ENCODE measurements around the gene IGFBP7. TPM values are rescaled to one million over a fixed set of nuclear protein-coding genes. Genes with fewer than 3 reads are reported as not detected.

The IGFBP7 gene, protein sequence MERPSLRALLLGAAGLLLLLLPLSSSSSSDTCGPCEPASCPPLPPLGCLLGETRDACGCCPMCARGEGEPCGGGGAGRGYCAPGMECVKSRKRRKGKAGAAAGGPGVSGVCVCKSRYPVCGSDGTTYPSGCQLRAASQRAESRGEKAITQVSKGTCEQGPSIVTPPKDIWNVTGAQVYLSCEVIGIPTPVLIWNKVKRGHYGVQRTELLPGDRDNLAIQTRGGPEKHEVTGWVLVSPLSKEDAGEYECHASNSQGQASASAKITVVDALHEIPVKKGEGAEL
- 2,633 and 2,649 TPM in 2 replicates for total RNA-seq

DNA sequence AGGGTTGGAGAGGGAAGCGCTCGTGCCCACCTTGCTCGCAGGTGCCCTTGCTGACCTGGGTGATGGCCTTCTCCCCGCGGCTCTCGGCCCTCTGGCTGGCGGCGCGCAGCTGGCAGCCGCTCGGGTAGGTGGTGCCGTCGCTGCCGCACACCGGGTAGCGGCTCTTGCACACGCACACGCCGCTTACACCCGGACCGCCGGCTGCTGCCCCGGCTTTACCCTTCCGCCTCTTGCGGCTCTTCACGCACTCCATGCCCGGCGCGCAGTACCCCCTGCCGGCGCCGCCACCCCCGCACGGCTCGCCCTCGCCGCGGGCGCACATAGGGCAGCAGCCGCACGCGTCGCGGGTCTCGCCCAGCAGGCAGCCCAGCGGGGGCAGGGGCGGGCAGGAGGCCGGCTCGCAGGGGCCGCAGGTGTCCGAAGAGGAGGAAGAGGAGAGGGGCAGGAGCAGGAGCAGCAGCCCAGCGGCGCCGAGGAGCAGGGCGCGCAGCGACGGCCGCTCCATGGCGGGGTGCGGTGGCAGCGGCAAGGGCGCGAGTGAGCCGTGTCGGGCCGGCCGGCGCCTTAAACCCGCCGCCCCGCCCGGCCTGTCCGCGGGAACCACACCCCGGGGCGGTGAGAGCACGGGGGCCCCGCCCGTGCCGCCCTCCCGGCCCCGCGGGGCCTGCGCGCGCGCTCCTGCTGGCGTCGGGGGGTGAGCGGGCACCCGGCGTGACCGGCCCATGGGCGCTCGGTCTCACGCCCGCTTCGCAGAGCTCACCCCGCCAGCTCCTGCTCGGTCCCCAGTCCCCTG lies at the start of gene IGFBP7:
TSS of gene IGFBP7 (minus strand) at position 539 of the 793 bp plus-strand sequence. CDS start at position 505, 34 bp downstream.

Other genes starting within 250 kb of the IGFBP7 start
- gene REST, start 202.5 kb downstream of the IGFBP7 start, total RNA-seq, result 22.8 and 25.6 TPM in 2 replicates
- 30.7 and 35.3 TPM in 2 replicates for gene NOA1, start 132.8 kb downstream of the IGFBP7 start, total RNA-seq
- gene POLR2B, start 131.5 kb downstream of the IGFBP7 start, total RNA-seq, result 62.5 and 72.0 TPM in 2 replicates

Data from cardiac ventricle fibroblast (primary cell).